Stimulated activated CD4-positive, alpha-beta T cell treated with anti-CD3 and anti-CD28 coated beads, Interleukin-15, amount 100 ng/mL, for 48 hours (primary cell): Measurements from ENCODE around the gene GPD2.

Experiments
- DNase-seq, 2 donors: peaks; one replicate each; pipeline ENCODE4 v3.0.0-alpha.2; 2020; ENCODE audit warnings: low read depth in 2 of 2

GPD2 gene

DNA sequence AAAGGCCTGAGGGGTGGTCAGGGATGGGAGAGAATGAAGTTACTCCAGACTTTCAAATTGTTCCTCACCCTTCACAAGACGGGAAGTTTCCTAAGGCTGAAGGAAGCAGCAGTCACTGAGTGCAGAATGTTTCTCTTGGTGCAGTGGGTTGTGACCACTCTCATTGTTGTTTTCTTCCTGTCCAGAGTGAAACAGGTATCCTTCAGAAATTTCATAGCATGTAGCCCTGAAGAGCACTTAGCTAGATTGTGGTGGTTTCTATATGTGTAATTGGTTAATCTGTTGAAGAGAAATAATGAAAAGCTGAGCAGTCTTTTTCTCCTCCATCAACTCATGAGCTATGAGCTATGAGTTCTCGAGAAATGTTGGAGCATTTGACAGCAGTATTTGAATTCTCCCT lies 96.8 kb downstream of the GPD2 start:
- DNase-seq, result no peak

DNA sequence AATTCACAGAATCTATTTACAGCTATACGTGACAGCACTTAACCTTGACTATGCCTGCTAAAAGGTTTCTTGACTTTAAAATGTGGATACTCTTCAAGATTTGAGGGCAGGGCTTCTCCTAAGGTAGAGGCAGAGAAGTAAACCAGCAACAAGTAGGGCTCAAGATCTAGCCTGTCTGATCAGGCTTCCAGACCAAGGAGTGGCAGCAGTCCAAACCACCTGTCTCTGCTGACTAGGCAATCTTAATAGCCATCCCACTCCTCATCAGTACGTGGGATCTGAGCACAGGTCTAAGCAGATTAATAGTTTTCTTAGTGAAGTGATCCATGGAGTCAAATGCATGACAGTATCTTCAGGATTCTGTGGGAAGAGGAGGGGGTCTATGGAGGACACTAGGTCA lies 100.4 kb downstream of the GPD2 start:
- no peak for DNase-seq

DNA sequence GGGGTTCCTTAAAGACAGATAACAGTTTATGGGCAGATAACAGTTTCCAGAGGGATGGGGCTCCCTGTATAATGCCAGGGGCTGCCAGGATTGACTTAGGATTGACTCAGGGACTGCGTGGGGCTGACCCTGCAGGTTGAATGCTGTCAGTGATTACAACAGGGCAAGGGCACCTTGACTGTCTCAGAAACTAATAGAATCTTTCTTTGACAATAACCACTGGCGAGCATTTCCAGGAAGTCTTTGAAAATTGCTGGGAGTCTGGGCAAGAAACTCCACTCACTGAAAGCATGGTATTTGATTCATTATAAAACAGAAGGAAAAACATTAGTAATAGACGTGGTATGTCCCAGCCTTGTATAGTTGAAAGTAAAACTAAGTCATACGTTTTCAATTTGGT lies 101.0 kb downstream of the GPD2 start:
- DNase-seq, result no peak

DNA sequence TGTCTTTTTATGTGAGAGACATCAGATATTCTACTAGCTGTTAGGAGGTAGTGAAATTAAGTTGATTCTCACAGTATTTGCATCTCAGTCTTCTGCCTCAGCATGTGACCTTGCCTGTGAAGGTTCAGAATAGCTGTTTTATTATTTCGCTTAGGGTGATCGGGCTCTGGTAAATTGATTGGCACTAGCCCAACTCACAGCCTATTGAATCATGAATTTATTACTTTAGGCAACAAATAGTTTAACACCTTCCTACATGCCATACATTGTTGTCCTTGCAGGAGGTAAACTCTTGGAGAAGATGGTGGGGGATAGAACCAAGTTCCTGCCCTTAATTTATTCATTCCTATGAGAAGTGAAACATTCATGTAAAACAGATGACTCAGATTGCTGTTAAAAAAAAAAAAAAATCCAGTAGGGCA lies 101.9 kb downstream of the GPD2 start:
- no peak for DNase-seq

DNA sequence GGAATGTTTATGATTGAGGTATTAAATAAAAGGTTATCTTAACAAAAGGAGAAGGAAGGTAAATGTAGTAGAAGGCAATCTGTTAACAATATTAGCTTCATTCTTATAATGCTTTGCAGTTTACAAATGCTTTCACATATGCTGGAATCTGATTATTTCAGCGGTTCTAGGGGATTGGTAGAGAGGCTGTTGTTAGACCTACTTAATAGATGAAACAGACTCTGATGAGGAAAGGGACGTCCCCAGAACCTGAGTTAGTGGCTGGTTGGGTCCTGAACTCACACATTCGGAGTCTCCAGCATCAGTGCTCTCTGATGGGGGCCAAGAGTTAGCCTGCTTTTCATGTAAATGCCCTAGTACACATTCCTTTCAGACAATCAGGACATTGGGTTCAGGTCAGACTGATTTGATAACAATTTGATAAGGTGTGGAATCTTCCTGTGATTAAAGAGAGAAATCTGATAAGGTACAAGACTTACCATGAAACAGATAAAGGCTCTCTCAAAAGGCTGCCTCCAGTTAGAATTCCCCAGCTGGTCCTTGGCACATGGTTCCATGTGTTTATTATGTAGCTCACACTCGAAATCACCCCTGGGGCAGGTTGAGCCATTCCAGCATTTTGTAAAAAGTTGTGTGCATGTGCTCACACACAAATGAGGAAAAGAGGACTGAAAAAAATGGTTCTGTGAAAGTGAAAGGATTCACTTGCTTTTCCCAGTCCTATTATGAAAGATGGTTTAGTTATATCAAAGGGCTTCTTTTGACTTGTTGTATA lies 103.1 kb downstream of the GPD2 start:
- no peak for DNase-seq

DNA sequence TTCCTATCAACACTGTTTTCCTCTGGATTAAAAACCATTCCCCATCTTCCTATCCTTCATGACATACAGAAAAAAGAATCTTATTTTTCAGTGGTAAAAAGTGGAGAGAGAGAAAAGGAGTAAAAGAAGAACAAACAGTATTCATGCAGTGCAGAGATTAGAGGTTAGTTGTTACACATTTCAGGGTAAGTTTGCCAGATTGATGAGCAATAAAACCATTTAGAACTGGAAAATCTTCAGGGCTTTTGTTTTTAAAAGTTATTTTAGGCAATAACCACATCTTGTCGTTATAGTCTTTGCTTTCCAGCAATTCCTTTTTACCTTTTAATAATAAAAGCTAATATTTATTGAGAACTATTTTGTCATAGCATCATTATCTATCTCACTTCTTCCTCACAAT lies 104.5 kb downstream of the GPD2 start:
- DNase-seq, result no peak

DNA sequence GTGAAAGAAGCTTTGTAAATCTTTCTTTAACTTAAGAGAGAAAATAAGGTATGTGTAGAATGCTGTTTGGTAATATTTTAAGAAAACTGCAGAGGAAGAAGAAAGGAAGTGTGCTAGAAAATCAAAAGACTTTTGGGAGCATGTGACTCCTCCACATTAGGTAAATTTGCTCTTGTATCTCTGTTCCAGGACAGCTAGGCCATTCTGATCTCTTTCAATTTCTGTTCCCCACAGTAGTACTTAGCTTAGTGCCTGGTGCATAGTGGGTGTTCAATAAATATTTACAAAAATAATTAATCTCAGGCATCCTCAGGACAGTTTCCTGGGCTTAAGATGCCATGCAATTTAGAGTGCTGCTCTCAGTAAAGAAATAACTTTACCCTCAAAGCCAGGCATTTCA lies 105.0 kb downstream of the GPD2 start:
- DNase-seq, result no peak

DNA sequence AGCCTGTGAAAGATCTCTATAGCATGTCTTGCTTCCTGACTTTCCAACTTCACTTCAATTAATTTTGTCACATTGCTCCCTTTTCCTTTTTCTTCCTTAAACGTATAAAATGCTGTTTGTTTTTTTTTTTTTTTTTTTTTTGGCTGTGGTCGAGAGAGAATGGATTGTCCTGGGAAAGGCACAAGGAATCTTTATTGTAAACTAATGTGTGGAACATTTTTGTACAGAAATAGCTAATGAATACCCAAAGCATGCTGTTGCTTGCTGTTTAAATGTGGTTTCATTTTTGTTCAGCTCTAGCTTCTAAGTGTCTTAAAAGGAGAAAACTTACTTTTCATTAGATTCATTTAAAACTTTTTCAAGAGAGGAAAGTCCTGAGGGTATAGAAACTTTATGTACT lies 105.5 kb downstream of the GPD2 start:
- DNase-seq, result no peak

DNA sequence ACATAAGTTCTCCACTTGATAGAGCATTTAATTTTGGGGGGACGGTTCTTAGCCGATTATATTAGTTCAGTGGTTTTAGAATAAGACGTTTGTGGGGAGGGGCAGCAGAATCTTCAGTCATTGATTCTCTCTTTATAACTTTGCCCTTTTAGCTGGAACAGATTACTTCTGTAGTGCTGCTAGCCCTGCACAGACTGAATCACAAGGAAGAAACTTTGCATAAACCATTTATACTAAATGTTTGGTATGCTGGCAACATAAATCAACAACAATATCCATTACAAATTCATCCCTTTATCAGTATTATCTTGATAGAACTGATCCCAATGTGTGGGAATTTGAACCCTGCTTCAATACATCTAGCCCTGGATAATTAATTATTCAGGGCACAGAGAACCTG lies 112.2 kb downstream of the GPD2 start:
- no peak for DNase-seq

DNA sequence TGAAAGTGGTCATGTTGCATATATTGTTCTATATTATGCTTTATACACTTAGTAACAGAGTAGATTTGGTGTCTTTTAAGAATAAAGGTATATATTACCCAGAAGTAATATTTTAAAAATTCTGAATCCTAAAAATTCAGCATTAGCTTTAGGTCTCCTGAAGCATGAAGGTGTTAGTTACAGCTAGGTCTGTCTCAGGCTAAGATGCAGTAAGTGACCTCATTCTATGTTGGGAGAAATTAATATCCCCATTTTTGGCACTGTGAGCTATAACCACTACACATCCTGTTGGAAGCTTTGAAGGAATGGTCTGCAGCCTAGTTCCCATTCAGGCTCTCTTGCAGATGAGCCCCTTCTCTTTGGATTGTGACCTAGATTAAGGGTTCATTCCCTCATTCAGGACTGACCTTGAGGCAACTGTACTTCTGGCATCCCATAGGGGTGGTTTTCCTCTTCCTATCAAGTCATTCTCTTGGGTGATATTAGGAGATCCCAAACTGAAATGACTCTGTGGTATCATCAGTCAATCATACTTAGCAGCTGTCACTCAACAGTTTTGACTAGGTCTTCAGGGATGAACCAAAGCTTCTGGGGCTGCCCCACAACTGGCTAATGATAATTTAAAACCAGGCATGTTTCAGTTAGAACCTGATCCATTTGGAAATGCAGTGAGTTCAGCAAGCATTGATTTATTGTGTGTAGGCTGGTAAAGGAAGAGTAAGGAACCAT lies 117.7 kb downstream of the GPD2 start:
- DNase-seq, result no peak

DNA sequence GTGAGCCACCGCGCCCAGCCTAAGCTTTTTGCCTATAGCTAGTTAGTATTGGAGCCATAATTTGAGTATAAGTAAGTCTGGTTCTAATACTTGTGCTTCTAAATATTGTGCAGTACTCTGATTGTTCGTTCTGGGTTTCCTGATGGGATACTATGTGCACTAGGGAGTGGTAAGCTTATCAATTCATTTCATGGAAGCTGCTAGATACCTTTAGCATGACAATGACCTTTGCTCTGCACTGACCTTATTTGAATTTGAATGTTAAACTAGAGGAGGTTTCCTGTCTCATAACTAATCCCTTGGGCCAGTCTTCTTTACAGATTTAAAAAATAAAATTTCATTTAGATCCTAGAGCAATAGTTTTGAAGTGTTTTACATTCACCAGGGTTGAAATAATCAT lies 125.1 kb downstream of the GPD2 start:
- no peak for DNase-seq

DNA sequence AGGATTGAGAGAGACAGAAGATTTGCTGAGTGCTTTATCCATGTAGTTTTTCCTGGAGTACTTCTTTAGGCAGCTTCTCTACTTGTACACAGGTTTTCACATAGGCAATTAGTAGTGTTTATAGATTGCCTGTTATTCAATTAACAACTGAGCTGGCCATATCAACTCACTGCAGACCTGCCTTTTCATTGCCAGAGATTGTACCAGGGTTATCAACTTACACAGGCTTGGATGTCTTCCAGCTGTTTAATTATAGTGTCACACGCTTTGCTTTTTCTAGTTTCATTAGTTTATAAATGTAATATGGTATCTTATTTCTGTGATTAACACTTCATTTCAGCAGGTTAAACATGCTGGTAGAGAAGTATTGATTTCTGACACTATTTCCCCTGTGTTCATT lies 125.9 kb downstream of the GPD2 start:
- DNase-seq, result no peak

DNA sequence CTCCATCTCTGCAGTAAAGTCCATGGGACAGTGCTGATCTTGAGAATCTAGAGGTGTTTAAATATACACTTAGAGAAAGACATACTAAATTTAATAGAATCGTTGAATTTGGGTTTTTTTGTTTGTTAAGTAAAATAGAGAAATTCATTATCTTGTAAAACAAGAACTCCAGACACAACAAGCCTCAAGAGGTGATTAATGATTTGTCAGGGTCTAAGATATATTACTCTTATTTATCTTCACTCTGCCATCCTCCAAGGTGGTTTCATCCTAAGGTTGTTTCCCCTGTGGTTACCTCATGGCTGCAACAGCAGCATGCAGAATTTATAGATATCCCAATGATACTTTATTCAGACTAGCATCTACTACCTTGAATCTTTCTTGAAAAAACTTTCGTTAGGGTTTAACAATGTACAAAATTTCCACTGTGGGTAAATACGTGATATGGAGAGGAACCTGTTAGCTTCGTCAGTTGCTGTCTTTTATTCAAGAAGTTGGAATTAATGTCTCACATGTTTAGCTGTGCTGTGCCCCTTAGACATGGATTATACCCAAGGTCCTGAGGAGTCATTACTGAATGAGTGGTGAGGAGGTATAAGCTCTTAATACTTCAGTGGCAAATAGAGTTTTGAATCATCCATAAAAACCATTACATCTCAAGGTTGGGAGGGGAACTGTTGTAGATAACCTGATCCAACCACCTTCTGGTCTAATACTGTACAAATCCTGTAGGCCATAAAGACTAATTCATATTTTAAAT lies 128.0 kb downstream of the GPD2 start:
- no peak for DNase-seq

DNA sequence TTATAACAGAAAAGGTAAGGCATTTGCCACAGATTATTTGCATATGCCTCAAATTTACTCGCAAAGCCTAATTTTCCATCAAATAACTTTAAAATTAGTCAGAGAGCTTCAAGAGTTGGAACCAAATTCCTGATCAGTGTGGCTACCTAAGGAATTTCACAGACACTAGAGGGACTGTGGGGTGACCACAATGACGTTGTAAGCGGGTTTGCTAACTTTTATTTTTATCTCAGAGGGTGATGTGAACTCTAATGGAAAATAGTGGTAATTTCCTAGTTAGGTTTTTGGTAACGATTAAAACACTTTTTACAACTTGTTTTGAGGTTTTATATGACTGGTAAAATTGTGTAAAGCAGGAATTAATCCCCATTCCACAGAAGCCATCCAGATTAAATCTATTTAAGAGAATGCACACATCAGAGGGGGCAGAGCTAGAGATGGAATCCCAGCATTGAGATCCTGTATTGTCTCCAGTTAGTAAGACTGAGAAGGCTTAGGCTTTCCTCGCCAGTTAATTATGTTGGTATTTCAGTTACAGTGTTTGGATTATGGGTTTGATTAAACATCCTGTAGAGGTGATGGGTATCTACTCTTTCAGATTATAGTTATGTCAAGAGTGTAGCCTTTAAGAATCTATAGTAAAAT lies 129.0 kb downstream of the GPD2 start:
- DNase-seq, result no peak

DNA sequence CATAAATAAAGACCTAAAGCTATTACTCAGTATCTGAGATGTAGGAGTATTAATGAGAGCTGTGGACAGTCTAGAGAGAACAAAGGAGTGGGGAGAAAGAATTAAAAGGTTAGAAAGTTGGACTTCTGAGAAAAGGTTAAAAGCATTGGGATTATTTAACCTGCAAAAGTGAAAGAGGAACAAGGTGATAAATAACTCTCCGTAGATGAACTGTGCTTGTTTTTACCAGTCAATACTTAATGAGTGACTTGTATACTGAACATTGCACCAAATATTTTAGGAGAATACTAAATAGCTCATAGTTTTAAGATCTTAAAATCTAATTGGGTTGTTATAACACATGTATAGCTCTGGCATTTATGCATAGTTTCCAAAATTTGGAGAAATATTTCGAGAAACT lies 137.5 kb downstream of the GPD2 start:
- no peak for DNase-seq

DNA sequence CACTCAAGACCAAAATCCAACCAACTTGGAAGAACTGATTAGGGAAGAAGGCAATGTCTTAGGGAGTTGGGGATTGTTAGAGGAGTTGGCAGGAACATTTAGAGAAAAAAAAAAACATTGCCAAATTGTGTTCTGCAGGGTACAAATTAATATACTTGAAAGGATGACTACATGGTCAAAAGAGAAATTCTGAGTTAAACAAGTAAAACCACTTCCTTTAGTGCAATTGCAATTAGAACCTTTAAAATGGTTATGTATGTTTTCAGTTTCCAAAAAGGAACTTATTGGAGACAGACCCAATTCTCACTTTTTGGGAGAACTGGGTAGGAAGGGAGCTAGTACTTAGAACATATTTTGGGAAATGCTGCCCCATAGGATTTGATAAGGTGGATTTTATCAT lies 137.9 kb downstream of the GPD2 start:
- no peak for DNase-seq

DNA sequence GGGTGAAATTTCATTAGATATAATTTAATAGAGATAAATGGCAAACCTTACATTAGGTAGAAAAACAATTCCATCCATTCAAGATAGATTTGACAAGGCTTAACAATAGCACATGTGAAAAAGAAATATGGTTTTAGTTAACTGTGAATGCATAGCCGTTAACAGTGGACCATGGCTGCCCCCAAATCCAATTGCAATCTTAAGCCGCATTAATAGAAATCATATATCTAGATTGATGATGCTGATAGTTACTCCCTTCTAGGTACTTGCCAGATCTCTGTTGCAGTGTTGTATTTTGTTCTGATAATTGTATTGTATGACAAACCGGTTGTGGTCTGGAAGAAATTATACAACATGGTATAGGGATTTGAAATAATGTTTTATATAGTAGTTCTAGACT lies 139.8 kb downstream of the GPD2 start:
- DNase-seq, result no peak

DNA sequence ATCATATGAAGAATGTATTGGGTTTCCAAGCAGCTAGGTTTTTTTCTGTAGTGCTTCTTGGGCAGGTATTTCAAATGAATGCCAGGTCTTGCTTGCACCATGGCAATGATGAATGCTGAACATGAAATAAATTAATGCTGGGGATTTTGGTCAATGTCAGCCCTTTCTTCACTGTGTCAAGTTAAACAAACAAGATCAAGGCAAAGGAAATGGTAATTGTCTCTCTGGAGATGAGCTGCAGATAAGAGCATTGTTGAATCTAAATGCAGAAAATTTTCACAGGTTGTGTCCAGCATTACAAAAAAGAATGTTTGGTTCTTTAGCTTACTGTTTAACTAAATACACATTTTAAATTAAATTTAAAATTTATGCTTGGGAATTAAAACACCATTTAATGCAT lies 144.3 kb downstream of the GPD2 start:
- no peak for DNase-seq

DNA sequence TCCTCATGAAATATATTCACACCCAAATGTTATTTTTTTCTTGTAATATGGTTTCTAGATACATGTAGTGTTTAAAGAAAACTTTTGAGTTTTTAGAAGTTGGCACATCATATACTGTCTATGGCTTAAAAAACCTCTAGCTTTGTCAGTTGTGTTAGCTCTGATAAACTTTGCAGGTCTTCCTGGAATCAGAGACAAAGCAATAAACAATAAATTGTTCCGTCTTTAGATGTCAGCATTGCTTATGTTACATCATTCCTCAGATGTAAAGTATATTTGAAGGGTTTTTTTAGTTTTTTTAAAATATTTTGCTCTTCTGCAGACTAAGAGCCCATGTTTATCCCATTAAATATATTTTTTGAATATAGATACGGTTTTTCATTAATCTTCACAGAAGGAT lies 145.1 kb downstream of the GPD2 start:
- DNase-seq, result no peak

DNA sequence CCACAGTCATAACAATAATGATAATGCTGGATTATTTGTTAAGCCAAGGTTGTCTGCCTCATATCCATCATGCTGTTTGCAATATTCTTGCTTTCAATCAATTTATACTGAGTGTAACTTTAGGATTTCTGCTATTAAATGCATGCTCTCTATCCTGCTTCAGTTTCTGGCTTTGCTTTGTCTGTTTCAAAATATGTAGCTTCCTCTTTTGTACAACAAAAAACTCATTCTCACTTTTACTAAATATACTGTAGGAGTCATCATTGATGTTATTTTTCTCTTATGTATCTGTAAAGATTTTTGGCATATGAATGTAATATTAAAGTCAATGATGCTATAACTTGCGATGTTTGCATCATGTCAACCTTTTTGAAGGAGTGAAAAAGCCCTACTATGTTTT lies 149.3 kb downstream of the GPD2 start:
- no peak for DNase-seq

DNA sequence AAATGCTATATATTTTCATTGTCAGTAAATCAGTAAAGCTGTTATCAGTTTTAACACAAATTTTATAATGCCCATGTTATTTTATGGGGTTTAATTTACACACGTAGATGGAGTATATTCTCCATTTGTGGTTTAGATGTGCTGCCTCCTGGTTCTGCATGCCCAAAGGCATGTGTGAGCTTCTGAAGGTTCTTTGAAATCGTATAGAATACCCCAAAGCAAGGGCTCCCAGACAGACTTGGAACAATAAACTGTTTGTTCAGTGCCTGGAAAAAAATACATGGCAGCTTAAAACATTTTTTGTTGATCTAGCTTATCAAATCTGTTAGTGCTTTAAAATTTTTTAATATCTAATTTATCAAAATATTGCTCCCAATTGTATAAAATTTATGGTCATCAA lies 150.4 kb downstream of the GPD2 start:
- DNase-seq, result no peak

DNA sequence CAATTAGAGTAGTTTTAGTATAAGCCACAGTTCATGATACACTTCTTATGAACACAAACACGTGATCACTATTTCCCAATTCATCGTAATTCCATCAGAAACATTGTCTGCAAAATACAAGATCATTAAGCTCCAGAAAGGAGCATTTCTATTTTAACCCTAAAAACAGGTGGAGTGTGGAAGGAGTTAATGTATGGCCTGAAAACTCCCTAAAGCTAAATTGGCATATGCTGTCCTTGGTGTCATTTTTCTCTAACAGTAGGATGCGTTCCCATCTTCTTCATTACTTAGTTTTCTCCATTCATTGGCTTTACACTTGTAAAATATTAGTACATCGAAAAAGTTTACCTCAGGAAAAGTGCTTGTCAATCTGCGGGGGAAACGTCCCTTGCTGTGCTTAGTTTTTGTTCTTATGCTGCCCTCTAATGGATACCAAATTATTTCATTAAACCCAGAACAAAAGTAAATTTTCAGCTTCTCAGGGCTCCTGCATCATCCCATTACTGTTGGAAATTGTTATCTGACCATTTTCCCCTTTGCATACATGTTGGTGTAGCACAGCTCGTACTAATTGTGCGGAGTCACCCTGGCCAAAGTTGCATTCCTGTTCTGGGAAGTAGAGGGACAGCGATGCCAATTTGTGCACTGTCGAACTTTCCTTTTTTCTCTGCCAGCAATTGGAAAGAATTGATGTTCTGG lies 153.4 kb downstream of the GPD2 start:
- DNase-seq, result no peak
